HepG2 (cell line): ENCODE measurements around the gene ZNF860. TPM values are rescaled to one million over a fixed set of nuclear protein-coding genes. Genes with fewer than 3 reads are reported as not detected.

Experiments
- AKAP8 ChIP-seq: sonication (generic); formaldehyde crosslinking; IDR thresholded peaks from 2 replicates; pipeline ENCODE4 v1.5.1; 2020; ENCODE audit warnings: mild to moderate bottlenecking, missing genetic modification reagents
- ASH2L ChIP-seq: fragments of 300-600, 200-600 bp; sonication (generic); IDR thresholded peaks from 2 replicates; pipeline ENCODE4 v1.7.0; 2017; ENCODE audit warnings: low read depth, mild to moderate bottlenecking, moderate library complexity, mixed read lengths, low read length; ENCODE audit not compliant: insufficient read length
- HNRNPK ChIP-seq: fragments of 200-400 bp; formaldehyde crosslinking; IDR thresholded peaks from 2 replicates; pipeline ENCODE4 v1.6.1; 2018; ENCODE audit warnings: low read length, low read depth, moderate library complexity, mild to moderate bottlenecking; ENCODE audit not compliant: poor library complexity, severe bottlenecking
- KDM3A ChIP-seq: IDR thresholded peaks from 2 replicates; pipeline ENCODE4 v1.6.1; 2018; ENCODE audit warnings: low read depth, missing compliant biosample characterization
- LCORL ChIP-seq, 2 experiments: fragments of 450-650 bp in 1 of 2; sonication (generic) in 1 of 2; formaldehyde crosslinking in 1 of 2; IDR thresholded peaks; 2 replicates each; pipeline versions ENCODE4 v1.5.0 to v1.6.1; 2017 to 2020; ENCODE audit warnings: antibody characterized with exemption in 1 of 2, missing genetic modification reagents in 1 of 2
- RARA ChIP-seq: IDR thresholded peaks from 2 replicates; pipeline ENCODE4 v1.6.1; 2016; ENCODE audit warnings: missing genetic modification reagents, missing compliant biosample characterization
- REPIN1 ChIP-seq: sonication (generic); formaldehyde crosslinking; IDR thresholded peaks from 2 replicates; pipeline ENCODE4 v1.8.0; 2022; ENCODE audit warnings: missing genetic modification reagents, low read depth, mild to moderate bottlenecking, borderline replicate concordance
- RNF2 ChIP-seq: fragments of 450-650 bp; conservative IDR thresholded peaks from 2 replicates; pipeline ENCODE4 v1.6.1; 2016; ENCODE audit warnings: low read depth
- SNAPC2 ChIP-seq: sonication (generic); formaldehyde crosslinking; IDR thresholded peaks from 2 replicates; pipeline ENCODE4 v1.8.1; 2022; ENCODE audit warnings: mild to moderate bottlenecking, missing genetic modification reagents
- THAP11 ChIP-seq: IDR thresholded peaks from 2 replicates; pipeline ENCODE4 v1.6.1; 2016; ENCODE audit warnings: missing biosample characterization, missing genetic modification reagents
- ZMYM4 ChIP-seq: sonication (generic); formaldehyde crosslinking; IDR thresholded peaks from 2 replicates; pipeline ENCODE4 v1.8.1; 2023; ENCODE audit warnings: mild to moderate bottlenecking, missing genetic modification reagents
- ZNF10 ChIP-seq: sonication (generic); formaldehyde crosslinking; IDR thresholded peaks from 2 replicates; pipeline ENCODE4 v1.4.0; 2020; ENCODE audit warnings: mild to moderate bottlenecking, low read depth, missing genetic modification reagents, borderline replicate concordance
- ZNF337 ChIP-seq: sonication (generic); formaldehyde crosslinking; IDR thresholded peaks from 2 replicates; pipeline ENCODE4 v1.5.1; 2020; ENCODE audit warnings: missing genetic modification reagents, low read depth, mild to moderate bottlenecking, borderline replicate concordance
- ZNF512 ChIP-seq: sonication (generic); formaldehyde crosslinking; IDR thresholded peaks from 2 replicates; pipeline ENCODE4 v1.4.0; 2020; ENCODE audit warnings: mild to moderate bottlenecking, missing genetic modification reagents
- ZNF598 ChIP-seq: sonication (generic); formaldehyde crosslinking; IDR thresholded peaks from 2 replicates; pipeline ENCODE4 v1.5.1; 2020; ENCODE audit warnings: mild to moderate bottlenecking, missing genetic modification reagents, borderline replicate concordance
- ZNF614 ChIP-seq: IDR thresholded peaks from 2 replicates; pipeline ENCODE4 v1.6.1; 2018; ENCODE audit warnings: missing biosample characterization, missing genetic modification reagents, inconsistent platforms, borderline replicate concordance
- polyA plus RNA-seq, 8 experiments: library from polyadenylated mRNA; depleted of rRNA in 3 of 8; stranded (reverse) in 7 of 8; unstranded in 1 of 8; fragments of >200 nt; fragmentation: Illumina TruSeq in 4 of 8; extraction: Trizol in 4 of 8; gene quantifications; 2 replicates each; pipeline versions ENCODE4 v1.2.1 to v1.2.3, GENCODE V29; 2011 to 2016; ENCODE audit warnings: low read depth in 4 of 8, missing spikeins in 1 of 8, mixed read lengths in 1 of 8; ENCODE audit not compliant: insufficient read depth in 1 of 8
- total RNA-seq, 5 experiments: library from RNA; depleted of rRNA; stranded (reverse); fragments of >200 nt; fragmentation: Illumina TruSeq; extraction: Trizol; gene quantifications; 2 replicates each; pipeline ENCODE4 v1.2.3, GENCODE V29; 2016; ENCODE audit warnings: low read depth in 1 of 5
- TF ChIP-seq, protein P1 (sequence below): IDR thresholded peaks from 2 replicates; pipeline ENCODE4 v1.4.0; 2020; ENCODE audit warnings: mild to moderate bottlenecking, missing genetic modification reagents
- TF ChIP-seq, protein P2 (sequence below): sonication (generic); formaldehyde crosslinking; IDR thresholded peaks from 2 replicates; pipeline ENCODE4 v1.8.0; 2022; ENCODE audit warnings: missing genetic modification reagents, mild to moderate bottlenecking, inconsistent platforms, borderline replicate concordance
- TF ChIP-seq, protein P3 (sequence below): sonication (generic); formaldehyde crosslinking; IDR thresholded peaks from 2 replicates; pipeline ENCODE4 v1.5.1; 2020; ENCODE audit warnings: mild to moderate bottlenecking, missing genetic modification reagents, moderate library complexity

Gene ZNF860
- total and polyA plus RNA-seq, 2 of the 13 experiments (the other 11 are each of a cell fraction or from before 2014, with no cell fraction given): 0.55 to 0.73 TPM

DNA sequence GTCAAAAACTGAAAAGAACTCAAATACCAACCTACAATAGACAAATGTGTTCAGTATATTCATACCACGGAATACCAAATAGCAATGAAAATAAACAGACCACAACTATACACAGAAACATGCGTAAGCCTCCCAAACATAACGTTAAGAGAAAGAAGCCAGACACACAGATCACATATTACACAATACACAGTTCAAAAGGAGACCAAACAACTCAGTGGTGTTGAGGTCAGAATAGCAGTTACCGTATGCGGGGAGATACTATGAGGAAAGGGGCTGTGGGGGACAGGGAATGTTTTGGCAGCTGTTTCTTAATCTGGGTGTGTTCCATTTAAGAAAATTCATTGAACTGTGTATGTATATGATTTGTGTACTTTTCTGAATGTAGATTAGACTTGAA lies 7.1 kb upstream of the ZNF860 start (continued):
- TF ChIP-seq, protein P1, sequence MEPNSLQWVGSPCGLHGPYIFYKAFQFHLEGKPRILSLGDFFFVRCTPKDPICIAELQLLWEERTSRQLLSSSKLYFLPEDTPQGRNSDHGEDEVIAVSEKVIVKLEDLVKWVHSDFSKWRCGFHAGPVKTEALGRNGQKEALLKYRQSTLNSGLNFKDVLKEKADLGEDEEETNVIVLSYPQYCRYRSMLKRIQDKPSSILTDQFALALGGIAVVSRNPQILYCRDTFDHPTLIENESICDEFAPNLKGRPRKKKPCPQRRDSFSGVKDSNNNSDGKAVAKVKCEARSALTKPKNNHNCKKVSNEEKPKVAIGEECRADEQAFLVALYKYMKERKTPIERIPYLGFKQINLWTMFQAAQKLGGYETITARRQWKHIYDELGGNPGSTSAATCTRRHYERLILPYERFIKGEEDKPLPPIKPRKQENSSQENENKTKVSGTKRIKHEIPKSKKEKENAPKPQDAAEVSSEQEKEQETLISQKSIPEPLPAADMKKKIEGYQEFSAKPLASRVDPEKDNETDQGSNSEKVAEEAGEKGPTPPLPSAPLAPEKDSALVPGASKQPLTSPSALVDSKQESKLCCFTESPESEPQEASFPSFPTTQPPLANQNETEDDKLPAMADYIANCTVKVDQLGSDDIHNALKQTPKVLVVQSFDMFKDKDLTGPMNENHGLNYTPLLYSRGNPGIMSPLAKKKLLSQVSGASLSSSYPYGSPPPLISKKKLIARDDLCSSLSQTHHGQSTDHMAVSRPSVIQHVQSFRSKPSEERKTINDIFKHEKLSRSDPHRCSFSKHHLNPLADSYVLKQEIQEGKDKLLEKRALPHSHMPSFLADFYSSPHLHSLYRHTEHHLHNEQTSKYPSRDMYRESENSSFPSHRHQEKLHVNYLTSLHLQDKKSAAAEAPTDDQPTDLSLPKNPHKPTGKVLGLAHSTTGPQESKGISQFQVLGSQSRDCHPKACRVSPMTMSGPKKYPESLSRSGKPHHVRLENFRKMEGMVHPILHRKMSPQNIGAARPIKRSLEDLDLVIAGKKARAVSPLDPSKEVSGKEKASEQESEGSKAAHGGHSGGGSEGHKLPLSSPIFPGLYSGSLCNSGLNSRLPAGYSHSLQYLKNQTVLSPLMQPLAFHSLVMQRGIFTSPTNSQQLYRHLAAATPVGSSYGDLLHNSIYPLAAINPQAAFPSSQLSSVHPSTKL (CRISPR knock-in tag): peak; percentile 86
- peak; percentile 88 for TF ChIP-seq RARA (CRISPR knock-in tag)
- no peak for TF ChIP-seq LCORL (IDR thresholded peaks at IDR 0.05)
- peak; percentile 39; the same call in 1 of the 2 replicates for TF ChIP-seq LCORL (CRISPR knock-in tag; IDR thresholded peaks at IDR 0.05)
- no peak for TF ChIP-seq ZNF598 (CRISPR knock-in tag)
- TF ChIP-seq RNF2: no peak
- no peak for TF ChIP-seq SNAPC2 (CRISPR knock-in tag)
- TF ChIP-seq ASH2L: peak; percentile 41
- TF ChIP-seq KDM3A (CRISPR knock-in tag): no peak
- TF ChIP-seq HNRNPK: no peak
- no peak for TF ChIP-seq ZNF512 (CRISPR knock-in tag)
- TF ChIP-seq ZNF614 (CRISPR knock-in tag): 0 out of 2 replicates have a peak, but pooled peaks have one; percentile 57
- TF ChIP-seq REPIN1 (CRISPR knock-in tag): no peak
- no peak for TF ChIP-seq AKAP8 (CRISPR knock-in tag)
- TF ChIP-seq ZMYM4: no peak
- 0 out of 2 replicates have a peak, but pooled peaks have one; percentile 32 for TF ChIP-seq ZNF337 (CRISPR knock-in tag)
- TF ChIP-seq ZNF10 (CRISPR knock-in tag): no peak
- TF ChIP-seq, protein P2, sequence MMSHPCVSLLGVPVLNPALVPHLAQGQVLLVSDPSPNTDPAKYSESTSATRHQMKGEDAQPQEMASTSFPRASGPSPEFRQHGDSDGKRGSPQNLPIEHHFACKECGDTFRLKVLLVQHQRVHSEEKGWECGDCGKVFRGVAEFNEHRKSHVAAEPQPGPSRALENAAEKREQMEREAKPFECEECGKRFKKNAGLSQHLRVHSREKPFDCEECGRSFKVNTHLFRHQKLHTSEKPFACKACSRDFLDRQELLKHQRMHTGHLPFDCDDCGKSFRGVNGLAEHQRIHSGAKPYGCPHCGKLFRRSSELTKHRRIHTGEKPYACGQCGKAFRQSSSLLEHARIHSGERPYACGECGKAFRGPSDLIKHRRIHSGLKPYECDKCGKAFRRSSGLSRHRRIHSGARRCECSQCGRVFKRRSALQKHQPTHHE: no peak
- TF ChIP-seq, protein P3, sequence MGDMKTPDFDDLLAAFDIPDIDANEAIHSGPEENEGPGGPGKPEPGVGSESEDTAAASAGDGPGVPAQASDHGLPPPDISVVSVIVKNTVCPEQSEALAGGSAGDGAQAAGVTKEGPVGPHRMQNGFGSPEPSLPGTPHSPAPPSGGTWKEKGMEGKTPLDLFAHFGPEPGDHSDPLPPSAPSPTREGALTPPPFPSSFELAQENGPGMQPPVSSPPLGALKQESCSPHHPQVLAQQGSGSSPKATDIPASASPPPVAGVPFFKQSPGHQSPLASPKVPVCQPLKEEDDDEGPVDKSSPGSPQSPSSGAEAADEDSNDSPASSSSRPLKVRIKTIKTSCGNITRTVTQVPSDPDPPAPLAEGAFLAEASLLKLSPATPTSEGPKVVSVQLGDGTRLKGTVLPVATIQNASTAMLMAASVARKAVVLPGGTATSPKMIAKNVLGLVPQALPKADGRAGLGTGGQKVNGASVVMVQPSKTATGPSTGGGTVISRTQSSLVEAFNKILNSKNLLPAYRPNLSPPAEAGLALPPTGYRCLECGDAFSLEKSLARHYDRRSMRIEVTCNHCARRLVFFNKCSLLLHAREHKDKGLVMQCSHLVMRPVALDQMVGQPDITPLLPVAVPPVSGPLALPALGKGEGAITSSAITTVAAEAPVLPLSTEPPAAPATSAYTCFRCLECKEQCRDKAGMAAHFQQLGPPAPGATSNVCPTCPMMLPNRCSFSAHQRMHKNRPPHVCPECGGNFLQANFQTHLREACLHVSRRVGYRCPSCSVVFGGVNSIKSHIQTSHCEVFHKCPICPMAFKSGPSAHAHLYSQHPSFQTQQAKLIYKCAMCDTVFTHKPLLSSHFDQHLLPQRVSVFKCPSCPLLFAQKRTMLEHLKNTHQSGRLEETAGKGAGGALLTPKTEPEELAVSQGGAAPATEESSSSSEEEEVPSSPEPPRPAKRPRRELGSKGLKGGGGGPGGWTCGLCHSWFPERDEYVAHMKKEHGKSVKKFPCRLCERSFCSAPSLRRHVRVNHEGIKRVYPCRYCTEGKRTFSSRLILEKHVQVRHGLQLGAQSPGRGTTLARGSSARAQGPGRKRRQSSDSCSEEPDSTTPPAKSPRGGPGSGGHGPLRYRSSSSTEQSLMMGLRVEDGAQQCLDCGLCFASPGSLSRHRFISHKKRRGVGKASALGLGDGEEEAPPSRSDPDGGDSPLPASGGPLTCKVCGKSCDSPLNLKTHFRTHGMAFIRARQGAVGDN (CRISPR knock-in tag): no peak
- TF ChIP-seq THAP11 (CRISPR knock-in tag): 0 out of 2 replicates have a peak, but pooled peaks have one; percentile 35
